ENCODE results near the gene MAGI2.
"Not testable (repeated sequence)": the region's sequence is repeated elsewhere in the genome, so short reads cannot be mapped to it uniquely, and the experiment has no call there.

MAGI2 gene

DNA sequence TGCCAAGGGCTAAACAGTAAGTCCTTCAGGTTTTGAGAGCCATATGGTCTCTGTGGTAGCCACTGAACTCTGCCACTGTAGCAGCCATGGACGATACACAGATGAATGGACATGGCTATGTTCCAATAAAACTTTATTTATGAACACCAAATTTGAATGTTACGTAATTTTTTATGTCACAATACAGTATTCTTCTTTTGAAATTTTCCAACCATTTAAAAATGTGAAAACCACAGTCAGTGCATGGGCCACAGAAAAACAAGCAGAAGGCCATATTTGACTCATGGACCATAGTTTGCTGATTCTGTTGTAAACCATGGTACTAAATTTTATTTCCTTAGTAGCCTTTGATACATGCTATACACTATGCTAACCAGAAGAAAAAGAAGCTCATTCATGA, 361.8 kb downstream of the MAGI2 start:
- no peak for FAIRE-seq
- TF ChIP-seq POLR2AphosphoS5 (IDR thresholded peaks at IDR 0.05; ENCODE audit: low read depth, low read length) (no peak), SPI1 (IDR thresholded peaks at IDR 0.05; ENCODE audit: low read depth, low read length) (no peak), TAF1 (IDR thresholded peaks at IDR 0.05; ENCODE audit: low read depth, low read length) (no peak), POU2F2 (IDR thresholded peaks at IDR 0.05; ENCODE audit: low read depth, low read length) (no peak), PAX5 (IDR thresholded peaks at IDR 0.05; ENCODE audit: insufficient read depth, low read length, severe bottlenecking) (no peak), POLR2A (IDR thresholded peaks at IDR 0.05; ENCODE audit: low read depth, low read length) (no peak)
- DNase-seq (ENCODE audit: insufficient read length, low spot score) = no peak

DNA sequence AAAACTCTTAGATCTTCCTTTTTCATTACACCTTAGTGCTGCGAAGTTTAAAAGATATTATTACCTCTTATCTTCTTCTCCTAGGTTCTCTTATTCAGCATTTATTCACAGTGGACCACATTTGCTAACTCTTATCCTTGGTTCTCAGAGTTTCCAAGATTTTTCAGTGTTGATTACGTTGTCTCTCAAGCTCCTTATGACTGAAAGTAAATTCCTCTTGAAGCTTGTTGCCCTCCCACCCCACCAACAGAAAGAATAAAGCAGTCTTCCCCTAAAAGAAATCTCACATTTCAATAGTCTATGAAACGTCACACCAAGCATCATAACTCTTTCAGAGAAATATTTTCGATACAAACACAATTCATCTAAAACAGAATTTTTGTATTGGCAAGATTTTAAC, 362.5 kb downstream of the MAGI2 start:
- DNase-seq (ENCODE audit: insufficient read length, low spot score) = no peak

DNA sequence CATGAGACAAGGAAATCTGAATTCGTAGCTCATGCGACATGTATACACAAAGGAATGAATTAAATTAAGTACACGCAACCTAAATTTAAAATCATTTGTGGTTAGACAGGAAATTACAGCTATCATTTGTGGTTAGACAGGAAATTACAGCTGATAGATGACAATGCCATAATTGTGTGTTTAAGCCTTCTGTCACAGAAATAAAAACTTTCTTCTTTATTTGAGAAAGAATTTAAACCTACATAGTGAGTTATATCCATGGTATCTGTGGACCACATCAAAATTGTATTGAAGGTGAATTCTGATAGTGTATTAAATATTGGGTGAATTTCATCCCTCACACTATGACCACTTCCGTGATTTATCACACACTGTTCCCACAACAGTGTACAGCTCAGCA, 362.9 kb downstream of the MAGI2 start:
- FAIRE-seq (no peak), DNase-seq (ENCODE audit: insufficient read length, low spot score) (no peak)
- no peak for TF ChIP-seq POLR2AphosphoS5 (IDR thresholded peaks at IDR 0.05; ENCODE audit: low read depth, low read length)

More for the DNA sequence above, 362.5 kb downstream of the MAGI2 start:
- no peak for TF ChIP-seq POLR2AphosphoS5 (IDR thresholded peaks at IDR 0.05; ENCODE audit: low read depth, low read length)
- no peak for TF ChIP-seq POLR2A (IDR thresholded peaks at IDR 0.05; ENCODE audit: low read depth, low read length)
- TF ChIP-seq TAF1 (IDR thresholded peaks at IDR 0.05; ENCODE audit: low read depth, low read length) = no peak
- no peak for TF ChIP-seq PAX5 (IDR thresholded peaks at IDR 0.05; ENCODE audit: insufficient read depth, low read length, severe bottlenecking)
- no peak for TF ChIP-seq POU2F2 (IDR thresholded peaks at IDR 0.05; ENCODE audit: low read depth, low read length)
- TF ChIP-seq SPI1 (IDR thresholded peaks at IDR 0.05; ENCODE audit: low read depth, low read length) = no peak
- no peak for FAIRE-seq

DNA sequence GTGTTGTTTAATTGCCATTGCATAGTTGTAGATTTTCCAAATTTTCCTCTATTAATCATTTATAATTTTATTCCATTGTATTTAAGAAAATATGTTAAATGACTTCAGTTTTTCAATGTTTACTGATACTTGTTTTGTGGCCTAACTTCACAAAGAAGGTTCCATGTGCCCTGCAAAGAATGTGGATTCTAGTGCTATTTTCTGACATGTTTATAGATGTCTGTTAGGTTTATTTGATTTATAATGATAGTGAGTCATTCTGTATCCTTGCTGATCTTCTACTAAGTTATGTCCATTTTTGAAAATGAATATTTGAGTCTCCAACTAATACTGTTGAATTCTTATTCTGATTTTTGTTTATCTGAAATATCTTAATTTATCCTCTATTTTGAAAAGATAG, 369.0 kb downstream of the MAGI2 start:
- DNase-seq (ENCODE audit: insufficient read length, low spot score) (no peak), FAIRE-seq (no peak)
- TF ChIP-seq POU2F2 (IDR thresholded peaks at IDR 0.05; ENCODE audit: low read depth, low read length) (no peak), SPI1 (IDR thresholded peaks at IDR 0.05; ENCODE audit: low read depth, low read length) (no peak), POLR2AphosphoS5 (IDR thresholded peaks at IDR 0.05; ENCODE audit: low read depth, low read length) (no peak), POLR2A (IDR thresholded peaks at IDR 0.05; ENCODE audit: low read depth, low read length) (no peak), PAX5 (IDR thresholded peaks at IDR 0.05; ENCODE audit: insufficient read depth, low read length, severe bottlenecking) (no peak), TAF1 (IDR thresholded peaks at IDR 0.05; ENCODE audit: low read depth, low read length) (no peak)

DNA sequence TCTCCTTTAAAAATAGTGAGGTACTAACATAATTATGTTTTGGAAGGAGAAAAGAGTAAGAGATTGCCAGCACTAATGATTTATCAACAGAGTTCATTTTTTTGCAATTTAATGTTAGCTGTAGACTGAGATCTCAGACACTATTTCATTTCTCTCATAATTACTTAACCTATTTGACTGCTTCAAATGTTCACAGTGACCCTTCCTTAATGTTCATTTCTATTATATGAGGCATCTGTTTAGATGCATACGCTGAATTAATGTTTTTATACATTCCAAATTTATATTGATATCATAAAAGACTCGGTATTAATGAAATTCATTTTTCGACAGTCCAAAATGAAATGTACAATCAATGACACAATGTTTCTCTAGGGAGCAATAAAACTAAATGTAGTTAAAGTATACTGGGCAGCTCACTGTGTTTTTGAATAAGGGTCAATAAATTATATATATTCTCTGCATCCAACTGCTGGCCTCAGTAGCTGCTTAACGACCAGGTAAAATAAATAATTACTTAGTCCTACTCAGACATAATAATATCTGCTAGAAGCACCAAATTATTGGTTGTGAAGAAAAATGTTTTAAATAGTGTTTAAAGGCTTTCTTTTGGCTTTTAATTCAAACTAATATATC, 373.4 kb downstream of the MAGI2 start:
- FAIRE-seq (no peak), DNase-seq (ENCODE audit: insufficient read length, low spot score) (no peak)
- TF ChIP-seq POU2F2 (IDR thresholded peaks at IDR 0.05; ENCODE audit: low read depth, low read length) (no peak), PAX5 (IDR thresholded peaks at IDR 0.05; ENCODE audit: insufficient read depth, low read length, severe bottlenecking) (no peak), SPI1 (IDR thresholded peaks at IDR 0.05; ENCODE audit: low read depth, low read length) (no peak), TAF1 (IDR thresholded peaks at IDR 0.05; ENCODE audit: low read depth, low read length) (no peak), POLR2A (IDR thresholded peaks at IDR 0.05; ENCODE audit: low read depth, low read length) (no peak), POLR2AphosphoS5 (IDR thresholded peaks at IDR 0.05; ENCODE audit: low read depth, low read length) (no peak)

DNA sequence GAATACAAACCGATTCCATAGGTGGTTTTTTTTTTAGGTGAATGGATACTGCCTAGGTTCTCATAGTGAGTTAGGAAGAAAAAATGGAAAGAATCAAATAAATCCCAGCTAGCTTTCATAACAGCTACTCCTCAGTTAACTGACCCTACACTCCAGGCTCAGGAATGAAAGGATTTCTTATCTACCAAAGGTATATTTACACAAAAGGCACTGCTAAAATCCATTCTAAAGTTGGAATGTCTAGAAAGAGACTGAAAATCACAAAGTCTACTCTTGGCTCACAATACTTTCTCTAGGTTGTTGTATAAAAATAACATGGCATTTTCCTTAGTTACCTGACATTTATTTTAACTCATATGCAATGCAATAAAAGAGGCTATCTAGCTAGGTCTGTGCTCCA, 375.2 kb downstream of the MAGI2 start:
- DNase-seq (ENCODE audit: insufficient read length, low spot score) (no peak), FAIRE-seq (no peak)
- TF ChIP-seq PAX5 (IDR thresholded peaks at IDR 0.05; ENCODE audit: insufficient read depth, low read length, severe bottlenecking) = no peak
- no peak for TF ChIP-seq SPI1 (IDR thresholded peaks at IDR 0.05; ENCODE audit: low read depth, low read length)
- no peak for TF ChIP-seq POU2F2 (IDR thresholded peaks at IDR 0.05; ENCODE audit: low read depth, low read length)
- no peak for TF ChIP-seq POLR2A (IDR thresholded peaks at IDR 0.05; ENCODE audit: low read depth, low read length)
- no peak for TF ChIP-seq TAF1 (IDR thresholded peaks at IDR 0.05; ENCODE audit: low read depth, low read length)
- TF ChIP-seq POLR2AphosphoS5 (IDR thresholded peaks at IDR 0.05; ENCODE audit: low read depth, low read length) = no peak

DNA sequence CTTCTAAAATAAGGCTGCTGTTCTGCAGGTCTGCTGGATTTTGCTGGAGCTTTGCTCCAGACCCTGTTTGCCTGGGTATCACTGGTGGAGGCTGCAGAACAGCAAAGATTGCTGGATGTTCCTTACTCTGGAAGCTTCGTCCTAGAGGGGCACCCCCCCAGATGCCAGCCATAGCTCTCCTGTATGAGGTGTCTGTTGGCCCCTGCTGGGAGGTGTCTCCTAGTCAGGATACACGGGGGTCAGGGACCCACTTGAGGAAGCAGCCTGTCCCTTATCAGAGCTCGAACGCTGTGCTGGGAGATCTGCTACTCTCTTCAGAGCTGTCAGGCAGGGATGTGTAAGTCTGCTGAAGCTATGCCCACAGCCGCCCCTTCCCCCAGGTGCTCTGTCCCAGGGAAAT, 382.3 kb downstream of the MAGI2 start:
- not testable (repeated sequence) for DNase-seq (ENCODE audit: insufficient read length, low spot score); FAIRE-seq

DNA sequence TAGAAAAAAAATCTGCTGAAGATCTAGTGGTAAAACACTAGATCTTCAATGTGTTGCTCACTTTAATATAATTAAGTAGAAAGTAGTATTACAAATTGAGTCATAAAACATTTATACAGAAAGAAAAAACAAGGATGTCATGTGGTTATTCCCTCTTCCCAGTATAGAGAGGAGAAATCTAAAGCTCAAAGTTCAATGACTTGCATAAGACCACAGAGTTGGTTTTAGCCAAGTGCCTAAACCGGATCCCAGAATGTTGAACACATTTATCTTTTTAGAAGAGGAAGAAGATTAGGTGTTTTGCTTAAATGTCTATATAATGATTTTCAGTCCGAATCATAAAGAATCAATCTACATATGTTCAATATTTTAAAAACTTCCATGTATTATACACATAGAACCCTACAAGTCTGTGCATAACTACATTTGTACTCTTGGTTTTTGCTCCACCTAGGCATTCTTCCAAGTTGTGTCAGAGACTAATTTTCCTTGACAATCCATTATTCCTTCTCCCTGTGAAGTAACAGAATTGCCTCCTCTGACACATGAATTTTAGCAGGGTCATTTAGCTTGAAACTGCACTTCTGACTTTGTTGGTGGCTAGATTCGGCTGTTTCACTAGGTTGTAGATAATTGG, 389.2 kb downstream of the MAGI2 start:
- TF ChIP-seq SPI1 (IDR thresholded peaks at IDR 0.05; ENCODE audit: low read depth, low read length) (no peak), PAX5 (IDR thresholded peaks at IDR 0.05; ENCODE audit: insufficient read depth, low read length, severe bottlenecking) (no peak), POU2F2 (IDR thresholded peaks at IDR 0.05; ENCODE audit: low read depth, low read length) (no peak)
- no peak for FAIRE-seq
- no peak for DNase-seq (ENCODE audit: insufficient read length, low spot score)

DNA sequence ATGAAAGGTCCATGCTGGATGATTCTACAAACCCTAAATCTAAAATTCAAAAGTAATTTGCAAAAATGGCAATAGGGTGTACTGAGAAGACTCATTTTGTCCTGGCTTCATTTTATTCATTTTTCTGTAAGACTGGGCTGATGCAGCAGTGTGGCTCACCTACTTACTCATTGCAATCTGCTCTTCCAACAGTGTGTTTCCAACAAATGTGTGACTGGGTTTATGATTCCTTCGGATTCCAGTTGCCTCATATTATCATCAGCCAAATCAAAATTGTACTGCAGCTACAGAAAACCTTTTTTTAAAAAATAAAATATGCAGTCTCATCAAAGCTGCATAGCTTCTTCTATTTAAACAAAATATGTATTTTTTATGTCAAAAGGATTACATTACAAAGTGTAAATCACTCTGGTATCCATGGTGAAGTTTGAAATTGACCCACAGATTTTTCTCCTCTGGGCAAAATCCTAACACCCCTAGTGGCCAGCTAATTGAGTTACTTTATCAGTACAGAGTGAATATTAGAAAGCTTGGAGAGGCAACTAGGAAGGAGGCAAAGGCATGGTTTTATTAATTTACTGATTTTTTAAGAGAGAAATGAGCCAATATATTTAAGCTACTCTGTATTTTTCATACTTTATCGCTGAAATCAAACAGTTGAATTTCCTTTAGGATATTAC, 390.3 kb downstream of the MAGI2 start:
- DNase-seq (ENCODE audit: insufficient read length, low spot score) (no peak), FAIRE-seq (no peak)
- TF ChIP-seq POLR2A (IDR thresholded peaks at IDR 0.05; ENCODE audit: low read depth, low read length) (no peak), POLR2AphosphoS5 (IDR thresholded peaks at IDR 0.05; ENCODE audit: low read depth, low read length) (no peak), POU2F2 (IDR thresholded peaks at IDR 0.05; ENCODE audit: low read depth, low read length) (no peak), SPI1 (IDR thresholded peaks at IDR 0.05; ENCODE audit: low read depth, low read length) (no peak), TAF1 (IDR thresholded peaks at IDR 0.05; ENCODE audit: low read depth, low read length) (no peak), PAX5 (IDR thresholded peaks at IDR 0.05; ENCODE audit: insufficient read depth, low read length, severe bottlenecking) (no peak)

DNA sequence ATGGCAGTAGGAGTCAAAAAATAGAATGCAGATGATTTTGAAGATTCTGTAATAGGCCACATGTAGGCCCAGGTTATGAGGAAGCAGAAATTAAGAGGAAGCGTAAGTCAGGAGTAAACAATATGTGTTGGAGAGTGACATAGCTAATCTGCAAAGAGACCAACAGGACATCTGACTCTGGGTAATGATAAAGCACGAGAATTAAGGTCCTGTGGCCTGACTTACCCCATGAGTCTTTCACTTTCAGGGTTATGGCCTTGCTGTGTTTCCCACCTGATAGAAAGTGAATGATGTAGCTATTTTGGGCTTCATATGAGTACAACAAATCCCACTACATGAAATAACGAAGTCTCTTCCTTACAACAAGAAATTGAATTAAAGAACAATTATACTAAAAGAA, 393.0 kb downstream of the MAGI2 start:
- FAIRE-seq (no peak), DNase-seq (ENCODE audit: insufficient read length, low spot score) (no peak)
- TF ChIP-seq SPI1 (IDR thresholded peaks at IDR 0.05; ENCODE audit: low read depth, low read length) (no peak), TAF1 (IDR thresholded peaks at IDR 0.05; ENCODE audit: low read depth, low read length) (no peak)

Measured in GM12891 (cell line).